Islet of Langerhans (tissue), 1 donor: ENCODE data around the gene VAC14.

Source experiments
- FAIRE-seq: peaks from one replicate; lab custom pipeline; 2011; peaks lifted over from hg19 to GRCh38; lab: Jason Lieb, UNC

VAC14 gene

DNA sequence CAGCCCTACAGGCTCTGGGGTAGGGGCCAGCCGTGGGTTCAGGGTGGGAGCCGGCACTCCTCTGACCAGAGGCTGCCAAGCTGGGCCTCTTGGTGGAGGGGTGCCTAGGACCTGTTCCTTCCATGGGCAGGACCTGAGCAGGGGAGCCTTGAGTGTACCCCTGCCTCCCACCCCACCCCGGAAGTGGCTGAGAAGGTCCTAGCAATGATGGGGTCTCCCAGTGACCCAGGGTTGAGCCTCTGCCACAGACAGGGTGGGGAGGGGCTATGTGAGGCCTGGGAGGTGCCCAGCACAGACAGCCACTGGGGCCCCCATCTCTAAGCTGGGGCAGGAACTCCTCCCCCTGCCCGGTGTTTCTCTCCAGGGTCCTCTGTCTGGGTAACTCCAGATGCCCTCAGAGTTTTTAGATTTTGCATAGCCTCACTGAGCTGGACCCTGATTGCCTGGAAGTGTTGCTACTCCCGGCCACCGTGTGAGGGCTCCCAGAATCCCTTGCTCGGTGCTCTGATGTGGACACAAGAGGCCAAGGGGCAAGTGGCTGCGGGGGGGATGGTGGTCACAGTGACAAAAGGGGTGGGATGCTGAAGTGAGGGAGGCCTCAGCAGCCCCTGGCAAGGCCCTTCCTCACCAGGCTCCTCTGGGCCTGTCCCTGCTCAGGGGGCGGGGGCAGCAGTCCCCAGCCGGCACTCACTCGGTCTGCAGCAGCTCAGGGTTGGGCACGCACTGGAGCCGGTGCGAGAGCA is 108.7 kb downstream of the VAC14 start:
- FAIRE-seq: no peak

DNA sequence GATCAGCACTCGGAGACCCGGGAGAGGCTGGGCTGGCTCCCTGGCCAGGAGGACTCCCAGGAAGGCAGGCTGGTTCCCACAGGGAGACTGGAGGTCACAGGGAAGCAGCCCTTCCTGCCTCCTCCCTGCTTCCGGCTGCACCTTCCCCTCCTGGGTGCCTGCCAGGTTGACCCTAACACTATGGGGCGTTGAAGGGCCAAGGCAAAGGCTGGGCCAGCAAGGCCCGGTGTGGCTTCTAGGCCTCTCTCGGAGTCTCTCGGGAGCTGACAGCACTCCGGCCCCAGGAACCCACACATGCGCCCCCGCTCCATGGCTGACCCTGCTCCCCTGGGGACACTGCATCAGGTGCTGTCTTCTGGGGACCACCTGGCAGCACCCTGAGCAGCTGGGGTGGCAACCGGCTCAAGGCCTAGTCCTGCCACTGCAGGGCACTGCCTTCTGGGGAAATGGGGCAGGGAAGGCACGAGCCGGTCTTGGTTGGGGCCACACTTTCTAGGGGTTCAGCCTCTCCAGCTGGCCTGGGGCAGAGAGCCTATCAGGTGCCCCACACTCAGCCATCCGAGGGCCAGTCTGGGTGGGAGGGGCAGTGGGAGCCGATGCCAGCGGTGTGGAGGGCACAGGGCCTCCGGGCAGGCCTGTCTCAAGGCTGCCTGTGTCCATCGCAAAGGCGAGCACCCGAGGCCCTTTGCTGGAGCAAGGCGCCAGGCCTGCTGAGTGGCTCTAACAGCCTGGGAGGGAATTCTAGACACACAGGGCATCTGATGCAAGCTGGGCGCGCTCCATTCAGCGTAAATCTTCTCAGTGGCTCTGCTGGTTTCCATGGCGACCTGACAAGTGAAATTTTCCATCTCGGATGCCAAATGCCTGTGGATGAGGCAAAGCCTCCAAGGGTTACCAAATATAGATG is 109.5 kb downstream of the VAC14 start:
- no peak for FAIRE-seq

DNA sequence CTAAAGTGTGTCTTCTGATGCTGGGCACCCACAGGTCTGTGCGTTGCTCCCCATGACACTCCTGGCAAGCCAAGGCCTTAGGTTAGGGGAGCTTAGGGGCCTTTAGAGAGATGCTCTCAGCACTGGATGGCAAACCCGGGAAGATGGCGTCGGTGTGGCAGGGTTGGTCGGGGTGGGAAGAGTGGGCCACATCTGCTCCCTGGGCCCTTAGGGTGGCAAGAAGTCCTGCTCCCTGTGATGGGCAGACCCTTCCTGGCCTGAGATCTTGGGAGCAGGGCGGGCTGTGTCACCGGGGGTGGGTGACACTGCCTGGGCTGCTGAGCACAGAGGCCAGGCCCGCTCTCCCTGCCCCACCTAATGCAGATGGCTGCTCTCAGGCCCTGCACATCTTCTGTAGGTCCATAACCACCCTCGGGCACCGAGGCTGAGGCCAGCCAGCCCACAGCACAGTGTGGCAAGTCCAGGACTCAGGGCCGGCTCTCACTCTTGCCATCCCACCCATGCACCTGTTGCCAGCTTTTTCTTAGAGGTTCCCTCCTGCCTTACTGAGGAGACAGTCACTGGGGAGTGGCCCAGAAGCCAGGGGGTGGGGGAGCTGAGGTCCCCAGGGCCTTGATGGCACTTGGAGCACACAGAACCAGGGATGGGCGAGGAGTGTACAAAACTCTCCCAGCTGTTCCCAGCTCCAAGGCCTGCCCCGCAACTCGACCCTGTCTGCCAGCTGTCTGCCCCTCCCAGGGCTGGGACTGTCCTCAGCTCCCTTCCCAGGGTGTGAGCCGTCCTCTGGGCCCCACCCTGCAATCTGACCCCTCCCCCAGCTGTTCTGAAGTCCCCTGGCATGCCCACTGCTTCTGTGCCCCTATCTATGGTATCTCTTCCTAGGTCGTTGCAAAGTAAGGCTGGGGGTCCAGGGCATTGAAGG is 110.7 kb downstream of the VAC14 start:
- no peak for FAIRE-seq

DNA sequence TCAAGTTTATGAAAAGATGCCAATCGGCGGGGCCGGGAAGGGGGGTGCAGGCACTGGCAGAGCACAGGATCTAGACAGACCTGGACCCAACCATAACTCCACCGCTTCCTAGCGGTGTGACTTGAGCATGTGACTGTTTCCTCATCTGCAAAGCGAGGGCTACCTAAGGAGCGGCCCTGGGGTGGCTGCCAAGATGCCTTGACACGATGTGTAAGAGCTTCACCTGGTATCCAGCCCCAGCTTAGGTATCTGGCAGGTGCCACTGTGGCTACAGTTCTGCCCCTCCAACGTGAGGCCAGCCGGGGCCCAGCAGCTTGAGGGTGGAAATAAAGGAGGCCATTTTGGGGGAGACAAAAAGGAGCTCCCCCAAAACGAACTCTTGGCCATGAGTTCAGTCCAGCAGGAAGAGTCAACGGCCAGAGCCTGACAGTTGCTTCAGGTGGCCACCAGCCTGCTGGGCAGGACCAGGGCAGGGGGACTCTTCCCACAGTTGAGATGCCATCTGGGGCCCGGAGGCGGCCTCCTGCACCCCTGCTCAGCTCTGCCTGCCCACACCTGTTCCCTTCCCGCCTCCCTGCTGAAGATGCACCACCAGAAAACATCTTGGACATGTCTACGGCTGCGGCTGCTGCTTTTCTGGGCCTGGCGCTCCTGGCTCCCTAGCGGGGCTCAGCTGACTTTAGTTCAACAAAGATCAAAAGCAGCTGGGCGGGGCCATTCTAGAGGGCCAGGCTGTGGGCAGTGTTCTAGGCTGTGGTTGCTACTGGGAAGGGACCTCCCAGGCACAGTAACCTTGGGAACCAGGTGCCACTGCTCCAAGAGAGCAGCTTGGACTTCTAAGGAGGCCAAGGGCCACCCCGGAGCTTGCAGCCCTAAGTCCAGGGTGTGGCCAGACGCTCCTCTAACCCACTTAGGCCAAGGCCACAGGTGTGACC is 111.7 kb downstream of the VAC14 start:
- FAIRE-seq: no peak

DNA sequence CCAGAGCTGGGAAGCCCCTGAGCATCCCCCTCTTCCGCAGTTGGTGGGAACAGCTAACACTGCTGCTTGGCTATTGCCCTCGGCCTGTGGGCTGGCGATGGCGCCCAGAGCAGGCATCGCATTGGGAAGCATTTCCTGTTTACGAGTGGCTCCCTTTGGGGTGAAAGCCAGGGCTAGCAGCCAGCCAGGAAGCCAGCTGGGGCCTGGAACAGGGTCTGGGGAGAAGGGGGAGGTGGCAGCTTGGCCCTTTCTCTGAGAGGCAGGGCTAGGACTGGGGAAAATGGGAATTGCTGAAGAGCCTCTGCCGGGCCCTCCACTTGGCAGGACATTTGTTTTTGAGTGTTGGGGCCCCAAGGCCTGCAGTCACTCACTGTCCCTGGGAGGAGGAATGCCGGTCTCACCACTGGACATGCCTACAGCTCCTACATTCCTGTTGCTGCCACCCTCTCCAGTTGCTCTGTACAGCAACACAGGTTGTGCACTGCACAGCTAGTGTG is 112.7 kb downstream of the VAC14 start:
- no peak for FAIRE-seq

DNA sequence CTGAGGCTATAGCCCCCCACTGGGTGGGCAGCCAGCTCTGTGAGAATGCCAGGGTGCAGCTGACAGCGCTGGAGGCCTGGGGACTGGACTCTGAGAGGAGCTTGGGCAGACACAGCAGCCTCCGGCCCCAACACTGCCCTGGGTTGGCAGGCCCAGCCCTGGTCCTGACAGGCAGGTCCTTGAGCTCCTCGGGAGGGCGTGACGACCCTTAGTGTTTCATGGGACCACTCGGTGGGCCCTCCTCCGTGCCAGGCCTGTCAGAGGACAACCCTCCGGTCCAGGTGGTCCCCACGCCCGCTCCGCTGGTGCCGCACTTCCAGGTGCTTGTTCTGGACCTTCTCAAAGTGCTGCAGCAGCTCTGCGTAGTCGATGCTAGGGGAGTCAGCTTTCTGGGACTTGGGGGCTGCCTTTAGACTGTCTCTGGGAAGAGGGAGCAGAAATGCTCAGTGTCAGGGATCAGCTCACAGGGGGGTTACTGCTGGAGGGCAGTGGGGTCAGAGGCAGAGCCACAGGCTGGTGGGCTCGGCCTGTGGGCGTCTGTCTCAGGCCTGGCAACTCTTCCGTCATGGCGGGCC is 113.2 kb downstream of the VAC14 start:
- FAIRE-seq: no peak

DNA sequence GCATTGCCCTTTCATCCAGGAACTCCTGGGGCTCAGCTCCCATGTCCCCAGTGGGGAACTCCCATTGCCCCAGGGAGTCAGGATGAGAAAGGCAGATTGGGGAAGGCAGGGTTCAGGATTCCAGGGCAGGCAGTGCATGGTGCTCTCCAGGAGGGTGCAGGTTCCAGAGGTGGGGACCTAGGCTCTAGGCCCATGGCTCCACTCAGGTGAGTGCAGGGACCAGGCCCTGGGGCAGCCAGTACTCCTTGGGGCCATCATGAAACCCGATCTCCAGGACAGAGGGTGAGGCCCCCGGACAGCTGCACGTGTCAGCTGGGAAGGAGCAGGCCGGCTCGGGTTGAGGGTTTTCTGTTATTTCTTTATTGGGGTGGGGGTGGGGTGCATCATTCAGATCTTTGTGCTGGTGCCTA is 113.9 kb downstream of the VAC14 start:
- no peak for FAIRE-seq

DNA sequence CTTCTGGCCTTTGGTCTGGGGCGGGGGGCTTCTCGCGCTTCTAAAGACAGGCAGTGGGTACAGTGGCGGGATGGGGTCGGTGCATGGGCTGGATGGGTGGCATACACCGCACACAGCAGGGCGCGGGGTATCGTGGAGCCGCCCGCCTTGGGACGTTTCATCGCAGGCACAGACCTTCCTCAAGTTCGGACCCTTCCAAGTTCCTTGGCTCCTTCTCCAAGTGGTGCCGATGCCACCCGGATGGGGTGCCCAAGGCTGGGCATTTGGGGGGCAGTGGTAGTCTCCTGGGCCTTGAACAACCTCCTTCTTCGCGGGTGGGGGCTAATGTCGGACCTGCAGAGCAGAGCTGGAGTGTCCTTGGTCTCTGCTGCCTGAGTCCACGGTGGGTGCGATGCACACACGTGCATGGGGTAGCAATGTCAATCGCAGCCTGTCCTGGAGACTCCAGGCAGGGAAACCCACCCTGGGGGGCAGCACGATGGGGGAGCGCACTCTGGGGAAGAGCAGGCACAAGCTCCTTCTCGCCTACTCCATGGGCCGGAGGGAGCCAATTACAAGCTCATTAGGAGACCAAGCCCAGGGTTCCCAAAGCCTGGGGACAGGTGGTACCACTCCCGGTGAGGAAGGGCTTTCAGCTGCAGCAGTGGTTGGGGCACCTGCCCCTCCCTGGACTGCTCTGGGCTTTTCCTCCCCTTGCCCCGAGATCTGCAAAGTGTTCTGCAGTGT is 114.4 kb downstream of the VAC14 start:
- no peak for FAIRE-seq

DNA sequence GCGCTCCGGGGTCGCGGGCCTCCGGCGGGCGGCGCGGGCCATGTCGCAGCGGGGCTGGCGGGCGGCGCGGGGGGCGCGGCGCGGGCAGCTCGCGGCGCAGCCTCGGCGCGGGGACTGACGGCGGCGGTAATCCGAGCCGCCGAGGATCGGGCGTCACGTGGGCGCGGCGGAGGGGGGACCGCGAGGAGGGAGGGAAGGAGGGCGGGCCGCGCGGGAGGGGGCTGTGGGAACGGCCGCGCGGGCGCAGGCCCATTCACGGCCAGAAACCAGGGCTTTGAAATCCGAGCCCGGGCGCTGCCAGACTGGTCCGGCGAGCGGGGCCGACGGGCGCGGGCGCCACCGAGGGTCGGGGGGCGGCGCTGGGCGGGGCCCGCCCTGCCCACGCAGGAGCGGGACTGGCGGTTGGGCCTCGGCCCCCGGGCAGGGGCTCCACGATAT is 115.0 kb downstream of the VAC14 start, which contains the start of gene MTSS2:
Gene MTSS2, minus strand, starts transcription at position 116 of the 438 bp plus-strand sequence. CDS start 262 bp downstream, outside the sequence.
- FAIRE-seq: no peak

DNA sequence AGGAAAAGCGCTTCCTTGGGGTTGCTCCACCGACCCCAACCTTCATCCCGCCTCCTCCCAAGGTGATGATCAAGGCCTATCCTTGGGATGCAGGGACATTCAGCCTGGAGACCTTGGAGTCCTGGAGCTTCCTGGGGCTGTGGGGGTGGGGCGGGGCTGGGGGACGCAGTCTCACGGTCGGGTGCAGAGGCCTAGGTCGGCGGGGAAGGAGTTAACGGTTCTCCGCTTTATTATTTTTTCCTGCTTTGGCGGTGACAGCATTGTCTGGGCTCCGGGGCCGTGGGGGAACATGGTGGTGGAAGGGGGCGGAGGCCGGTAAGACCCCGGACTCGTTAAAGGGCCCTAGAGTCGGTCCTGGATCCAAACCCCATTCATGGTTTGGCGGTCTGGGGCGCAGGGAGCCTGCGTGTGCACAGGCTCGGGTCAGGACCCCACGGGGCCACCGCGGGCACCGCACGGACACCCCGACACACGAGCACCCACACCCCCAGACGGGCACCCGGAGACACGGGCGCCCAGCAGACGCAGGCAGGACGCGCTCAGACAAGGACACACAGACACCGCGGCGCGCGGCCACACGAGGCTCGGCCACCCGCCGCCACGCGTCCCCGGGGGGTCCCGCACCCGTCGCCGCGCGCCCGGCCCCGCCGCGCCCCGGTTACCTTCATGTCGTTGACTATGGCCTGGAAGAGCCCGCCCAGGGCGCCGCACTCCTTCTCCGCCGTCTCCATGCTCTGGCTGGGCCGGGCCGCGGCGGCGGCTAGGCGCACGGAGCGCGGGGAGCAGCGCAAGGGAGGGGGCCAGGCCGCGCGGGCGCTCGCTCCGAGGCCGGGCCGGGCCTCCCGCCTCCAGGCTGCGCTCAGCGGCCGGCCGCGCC is 115.7 kb downstream of the VAC14 start:
- no peak for FAIRE-seq

DNA sequence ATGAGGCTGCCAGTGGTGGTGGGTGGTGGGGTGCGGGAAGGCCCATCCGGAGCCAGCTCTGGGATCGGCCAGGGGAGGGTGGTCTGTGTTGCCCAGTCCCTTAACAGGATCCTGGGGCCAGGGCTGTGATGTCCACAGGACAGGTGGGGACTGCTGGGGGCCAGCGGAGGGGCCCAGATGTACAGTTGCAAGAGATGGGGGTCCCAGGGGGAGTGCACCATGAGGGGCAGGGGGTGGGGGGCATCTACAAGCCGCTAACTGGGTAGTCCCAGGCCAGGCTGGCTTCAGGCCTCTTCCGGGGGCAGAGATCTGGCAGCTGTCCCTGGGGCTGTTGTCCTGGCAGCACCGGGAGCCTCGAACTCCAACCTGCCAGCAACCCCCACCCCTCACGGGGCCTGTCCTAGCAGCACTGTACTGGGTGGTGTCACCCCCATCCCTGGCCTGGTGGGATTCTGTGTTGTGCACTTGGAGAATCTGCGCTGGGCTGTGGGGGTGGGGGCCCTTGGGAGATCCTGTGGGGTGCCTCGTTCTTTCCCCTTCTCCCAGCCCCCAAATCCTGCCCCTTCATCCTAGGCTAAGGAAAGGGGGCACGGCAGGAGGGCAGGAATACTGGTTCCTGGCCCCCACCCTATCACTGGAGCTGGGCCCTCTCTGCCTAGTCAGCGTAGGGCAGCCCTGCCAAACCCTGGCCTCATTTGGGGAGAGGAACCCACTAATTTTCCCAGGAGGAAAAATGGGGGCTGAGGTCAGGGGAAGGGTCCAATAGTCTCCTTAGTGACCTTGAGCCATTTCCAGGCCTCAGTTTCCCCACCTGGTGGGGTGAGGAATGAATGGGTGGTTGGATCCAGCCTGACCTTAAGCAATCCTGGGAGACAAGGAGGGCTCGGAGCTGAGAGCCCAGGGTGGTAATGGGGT is 116.6 kb downstream of the VAC14 start:
- FAIRE-seq: no peak

DNA sequence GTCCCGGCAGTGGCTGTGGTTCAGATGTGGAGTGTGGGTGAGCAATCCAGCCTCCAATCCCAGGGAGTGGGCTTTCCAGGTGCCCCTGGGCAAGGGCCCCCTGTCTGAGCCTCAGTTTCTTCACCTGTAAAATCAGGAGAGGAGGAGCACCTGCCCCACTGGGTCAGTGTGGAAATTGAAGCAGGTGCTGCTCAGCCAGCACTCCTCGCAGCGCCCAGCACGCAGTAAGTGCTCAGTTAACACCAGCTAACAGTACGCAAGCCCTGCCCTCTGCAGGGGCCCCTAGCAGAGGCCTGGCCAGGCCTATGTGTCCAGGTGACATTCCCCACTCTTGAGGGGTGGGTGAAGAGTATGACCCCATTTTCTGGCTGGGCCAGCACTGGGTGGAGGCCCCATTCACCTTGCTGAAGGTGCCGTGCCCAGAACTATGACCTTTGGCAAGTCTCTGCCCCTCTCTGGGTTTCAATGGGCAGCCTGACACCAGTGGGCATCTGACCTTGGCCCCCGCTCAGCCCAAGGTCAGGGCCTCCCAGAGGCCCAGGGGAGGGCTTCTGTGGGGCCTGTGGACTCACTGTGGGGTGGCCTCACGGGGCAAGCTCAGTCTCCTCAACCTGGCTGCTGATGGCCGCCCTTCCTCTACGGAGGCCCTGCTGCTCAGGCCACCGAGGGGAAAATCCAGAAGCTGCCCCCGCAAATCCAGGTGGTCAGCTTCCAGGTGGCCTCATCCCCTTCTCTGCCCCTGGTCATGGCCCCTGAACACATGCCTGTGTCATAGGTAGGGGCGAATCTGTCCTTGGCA is 117.6 kb downstream of the VAC14 start:
- no peak for FAIRE-seq

DNA sequence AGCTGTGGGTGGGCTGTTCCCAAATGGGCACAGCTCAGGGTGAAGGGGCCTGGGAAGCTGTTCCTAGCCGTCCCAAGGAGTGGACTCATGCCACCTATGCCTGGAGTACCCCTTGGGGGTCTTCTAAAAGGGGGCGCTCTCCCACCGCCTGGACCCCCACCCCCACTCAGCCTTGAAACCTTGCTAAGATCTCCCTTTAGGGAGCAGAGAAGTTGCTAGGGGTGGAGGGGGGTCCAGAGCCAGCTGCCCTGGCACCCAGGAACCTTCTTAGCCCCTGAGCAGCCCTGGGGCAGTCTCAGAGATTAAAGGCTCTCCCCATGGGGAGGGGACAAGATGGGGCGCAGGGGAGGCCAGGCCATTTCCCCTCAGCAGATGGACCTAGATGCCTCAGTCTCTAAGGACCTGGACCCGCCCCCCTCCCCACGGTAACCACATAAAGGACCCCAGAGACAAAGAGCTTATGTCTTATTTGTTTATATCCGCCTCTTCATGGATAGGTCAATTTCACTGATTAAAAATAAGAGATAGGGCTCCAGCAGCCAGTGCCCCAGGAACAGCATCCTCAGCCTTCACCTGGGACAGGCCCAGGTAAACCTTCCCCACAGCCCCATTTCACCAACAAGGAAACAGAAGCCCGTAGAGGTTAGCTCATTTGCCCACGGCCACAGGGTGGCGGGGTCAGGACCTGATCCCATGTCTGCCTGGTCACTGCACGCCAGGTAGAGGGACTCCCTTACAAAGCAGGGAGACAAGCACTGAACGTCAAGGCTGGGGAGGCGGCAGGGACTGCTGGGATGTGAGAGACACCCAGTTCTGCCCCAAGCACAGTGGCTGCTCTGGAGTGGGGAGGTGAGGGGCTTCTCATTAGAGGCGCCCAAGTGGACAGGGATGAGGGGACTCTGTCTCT is 118.5 kb downstream of the VAC14 start:
- no peak for FAIRE-seq

DNA sequence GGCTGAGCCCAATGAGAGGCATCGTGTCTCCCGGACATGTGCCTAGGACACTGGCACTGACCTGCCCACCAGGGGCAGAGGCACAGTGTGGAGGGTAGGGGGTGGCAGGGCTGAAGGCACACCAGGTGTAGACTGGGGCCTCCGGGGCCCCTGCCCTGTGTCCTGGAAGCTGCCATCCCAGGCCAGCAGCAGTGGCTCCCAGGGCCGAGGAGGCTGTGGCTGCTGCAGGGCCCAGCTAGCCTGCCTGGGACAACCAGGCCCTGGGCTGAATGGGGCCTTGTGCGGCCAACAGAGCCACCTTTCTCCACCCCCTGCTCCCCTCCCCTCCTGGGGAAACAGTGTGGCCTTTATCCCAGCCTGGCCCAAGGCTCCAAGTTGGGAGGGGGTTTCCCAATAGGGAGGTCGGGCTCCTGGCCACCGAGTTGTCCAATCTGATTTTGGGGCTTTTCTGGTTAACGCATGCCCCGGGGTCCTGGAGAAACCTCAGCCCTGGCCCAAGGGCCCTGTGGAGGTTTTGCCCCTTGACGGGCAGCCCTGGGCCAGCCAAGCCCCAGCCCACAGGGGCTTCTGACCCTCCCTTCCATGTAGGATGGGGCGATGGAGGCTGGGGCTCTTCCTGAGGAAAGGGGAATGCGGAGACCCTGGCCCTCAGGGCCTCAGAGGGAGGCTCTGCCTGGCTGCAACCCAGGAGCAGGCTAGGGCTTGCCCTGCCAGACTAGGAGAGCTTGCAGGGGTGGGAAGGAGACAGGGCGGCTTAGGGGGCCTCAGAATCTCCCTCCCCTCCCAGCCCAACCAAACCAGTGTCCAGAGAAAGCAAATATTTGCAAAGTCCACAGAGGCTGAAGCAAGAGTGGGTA is 119.3 kb downstream of the VAC14 start:
- no peak for FAIRE-seq
